Measurements from ENCODE around the gene HCN3. TPM values are rescaled to one million over a fixed set of nuclear protein-coding genes. Genes with fewer than 3 reads are reported as not detected.
A peak's percentile ranks its signal among the peaks of the same experiment; 100 is the strongest.

HCN3 gene
- total and polyA plus RNA-seq, 2 of the 8 experiments (the other 6 are each of a cell fraction or from before 2014, with no cell fraction given), result 6.4 to 7.3 TPM

- Histone ChIP-seq H3K27ac (ENCODE audit: low read depth, low read length) (no peak overlapping the region), H3K79me2 (ENCODE audit: control insufficient read depth in 1 of 2, insufficient read depth in 2 of 2, low read length in 2 of 2) (peaks cover 0 to 4% of the 10 kb centered on the region in 2 experiments; a peak in 1 of 4 replicates), H4K8ac (ENCODE audit: extremely low read depth, insufficient read depth, low read length) (peak overlapping the region; percentile 22; the same call in 1 of the 2 replicates), H3K23ac (ENCODE audit: insufficient read length) (no peak overlapping the region), H4K20me1 (replicated peaks in 1 of 2; ENCODE audit: control insufficient read depth in 1 of 2, insufficient read depth in 2 of 2, low read length in 2 of 2) (peaks cover 8 to 20% of the 10 kb centered on the region in 2 experiments), H3K56ac (replicated peaks; ENCODE audit: insufficient read length, low read depth, low read length) (no peak overlapping the region), H2AK5ac (ENCODE audit: low read depth, low read length) (no peak overlapping the region; the same call in 1 of the 2 replicates), H3K4me3 (ENCODE audit: extremely low read depth in 1 of 4, insufficient read depth in 2 of 4, low read depth in 3 of 4, low read length in 4 of 4) (peak overlapping the region; percentile 65 to 94 (median 84); a peak in 7 of 8 replicates), H3K14ac (ENCODE audit: insufficient read length) (no peak overlapping the region), H3K4me2 (ENCODE audit: insufficient read depth in 1 of 2, low read depth in 2 of 2, low read length in 2 of 2) (peak overlapping the region; percentile 73 to 97), H3K9ac (replicated peaks in 1 of 4; ENCODE audit: extremely low read depth in 1 of 4, low read depth in 3 of 4, low read length in 3 of 4) (no peak overlapping the region), H2BK20ac (ENCODE audit: low read length) (no peak overlapping the region), H3K18ac (ENCODE audit: extremely low read depth, low read length) (no peak overlapping the region; the same call in 1 of the 2 replicates), H3K9me3 (ENCODE audit: insufficient read depth in 2 of 2, low read depth in 1 of 2, low read length in 1 of 2) (no peaks in the 10 kb centered on the region), H3K79me1 (ENCODE audit: low read depth, low read length) (peaks cover 4% of the 10 kb centered on the region), H3K23me2 (ENCODE audit: low read depth, low read length) (peaks cover 16% of the 10 kb centered on the region; the same call in 1 of the 2 replicates), H2BK12ac (ENCODE audit: low read depth, low read length) (no peak overlapping the region), H2BK5ac (ENCODE audit: low read depth, low read length) (peak overlapping the region; percentile 35; the same call in 1 of the 2 replicates), H3K36me3 (ENCODE audit: control insufficient read depth in 2 of 4, insufficient read depth in 4 of 4, low read length in 3 of 4) (peaks cover 4 to 28% (median 16%) of the 10 kb centered on the region in 4 experiments; a peak in 6 of 8 replicates), H2AFZ (ENCODE audit: low read length) (no peak overlapping the region), H4K91ac (replicated peaks; ENCODE audit: insufficient read length, low read length) (no peak overlapping the region), H3K27me3 (replicated peaks in 1 of 4; ENCODE audit: control insufficient read depth in 3 of 4, extremely low read depth in 1 of 4, insufficient read depth in 3 of 4, low read length in 3 of 4) (peaks cover 0 to 5% (median 3%) of the 10 kb centered on the region in 4 experiments; a peak in 4 of 7 replicates), H4K5ac (ENCODE audit: insufficient read length, low read depth, low read length) (no peak overlapping the region), H3K4me1 (replicated peaks in 1 of 4; ENCODE audit: control insufficient read depth in 3 of 4, insufficient read depth in 4 of 4, low read length in 3 of 4) (peaks cover 8 to 26% (median 14%) of the 10 kb centered on the region in 4 experiments; a peak in 6 of 7 replicates), H2BK15ac (ENCODE audit: low read length) (0 out of 2 replicates have a peak overlapping the region, but pooled peaks have one; percentile 29), H3K4ac (replicated peaks; ENCODE audit: insufficient read length, low read depth, low read length) (peak overlapping the region; percentile 44), H2BK120ac (replicated peaks; ENCODE audit: low read depth, low read length) (no peak overlapping the region)
- 48% methylated on average over 27 of the region's 27 CpGs; no CpG with 5 or more reads in 1 of the 2 experiments for WGBS, 2 experiments (ENCODE audit: extremely low coverage in 1 of 2, insufficient coverage in 1 of 2, insufficient read length in 1 of 2, insufficient replicate concordance in 2 of 2, low coverage in 1 of 2, low lambda C conversion rate in 2 of 2, missing lambda C conversion rate in 1 of 2)
- ChIA-PET POLR2A (ENCODE audit: partially characterized antibody) (interaction anchor here (0.6 to 4.0 kb wide), 21 partner anchors 9 to 127 kb away, joined by 3 to 21 read pairs (median 4); partner anchors contain the start of genes CLK2, HCN3, MTX1 and SCAMP3), CTCF (ENCODE audit: partially characterized antibody) (interaction anchor here (0.6 to 15.0 kb wide), 16 partner anchors 15 to 282 kb away, joined by 3 to 227 read pairs (median 5); partner anchors contain the start of genes CLK2, ENTREP3, FDPS and HCN3)
- DNase-seq (ENCODE audit: low read depth in 1 of 2, low spot score in 2 of 2) (peak in 1 of 2 experiments; percentile 55), FAIRE-seq (no peak)
- TF ChIP-seq CEBPB (IDR thresholded peaks at IDR 0.05; ENCODE audit: low read depth, low read length) (no peak), SP1 (IDR thresholded peaks at IDR 0.05; ENCODE audit: low read depth, low read length) (no peak), TEAD4 (IDR thresholded peaks at IDR 0.05; ENCODE audit: low read depth, low read length) (no peak), KDM1A (IDR thresholded peaks at IDR 0.05; ENCODE audit: borderline replicate concordance, low read length) (no peak), POLR2A (IDR thresholded peaks at IDR 0.05; ENCODE audit: control extremely low read depth in 1 of 2, low read depth in 2 of 2, low read length in 2 of 2) (no peak), SP4 (IDR thresholded peaks at IDR 0.05; ENCODE audit: low read length) (no peak)
These were observed 44.6 kb downstream of the HCN3 start for GRCh38 chr1:155321639-155322503.

Data from H1 (cell line).